Smooth muscle cell (in vitro differentiated cells): ENCODE data around the gene ASXL2. TPM values are rescaled to one million over a fixed set of nuclear protein-coding genes. Genes with fewer than 3 reads are reported as not detected.

ENCODE experiments used
- DNase-seq: peaks from one replicate; lab custom pipeline; 2025; ENCODE audit not compliant: unreplicated experiment; lab: John Stamatoyannopoulos, UW
- H2AFZ ChIP-seq: fragments of 200-600 bp; sonication (generic); 2 replicates; pipeline ENCODE4 v1.6.0; 2016; ENCODE audit warnings: antibody characterized with exemption, low read depth, mild to moderate bottlenecking
- H3F3A ChIP-seq: fragments of 200-600 bp; sonication (generic); 2 replicates; pipeline ENCODE4 v1.6.0; 2017; ENCODE audit warnings: antibody characterized with exemption, low read depth
- H3K27ac ChIP-seq: fragments of 200-600 bp; sonication (generic); 2 replicates; pipeline ENCODE4 v1.5.1; 2016; ENCODE audit warnings: low read depth, mild to moderate bottlenecking
- H3K27me3 ChIP-seq: fragments of 200-600 bp; sonication (generic); 2 replicates; pipeline ENCODE4 v1.6.1; 2016; ENCODE audit warnings: low read depth, mild to moderate bottlenecking
- H3K36me3 ChIP-seq: fragments of 200-600 bp; sonication (generic); 2 replicates; pipeline ENCODE4 v1.5.1; 2016; ENCODE audit warnings: low read depth
- H3K4me1 ChIP-seq: fragments of 200-600 bp; sonication (generic); 2 replicates; pipeline ENCODE4 v1.5.1; 2016; ENCODE audit warnings: low read depth
- H3K4me2 ChIP-seq: fragments of 200-600 bp; sonication (generic); 2 replicates; pipeline ENCODE4 v1.6.0; 2016; ENCODE audit warnings: mild to moderate bottlenecking
- H3K4me3 ChIP-seq: fragments of 200-600 bp; sonication (generic); 2 replicates; pipeline ENCODE4 v1.5.1; 2016; ENCODE audit warnings: mild to moderate bottlenecking
- H3K79me2 ChIP-seq: fragments of 200-600 bp; sonication (generic); 2 replicates; pipeline ENCODE4 v1.6.0; 2016; ENCODE audit warnings: low read depth, mild to moderate bottlenecking
- H3K9ac ChIP-seq: fragments of 200-600 bp; sonication (generic); 2 replicates; pipeline ENCODE4 v1.6.0; 2016; ENCODE audit warnings: low read depth
- H3K9me3 ChIP-seq: fragments of 200-600 bp; sonication (generic); replicated peaks from 2 replicates; pipeline ENCODE4 v1.5.1; 2016; ENCODE audit warnings: low read depth
- H4K20me1 ChIP-seq: fragments of 200-600 bp; sonication (generic); 2 replicates; pipeline ENCODE4 v1.6.0; 2016; ENCODE audit warnings: low read depth
- WGBS: methylation state at CpG from one replicate; pipeline ENCODE4 v1.1.7; 2016; ENCODE audit warnings: low lambda C conversion rate; 5-methylcytosine and 5-hydroxymethylcytosine counted together
- polyA plus RNA-seq: library from polyadenylated mRNA; unstranded; fragments of >200 nt; fragmentation: Nextera tagmentation; extraction: Ambion mirVana; gene quantifications from 2 replicates; pipeline ENCODE4 v1.2.1, GENCODE V29; 2016
- total RNA-seq: library from RNA; depleted of rRNA; stranded (reverse); fragments of >200 nt; gene quantifications from 2 replicates; pipeline ENCODE4 v1.2.3, GENCODE V29; 2014
- TF ChIP-seq, protein P1 (sequence below): fragments of 200-600 bp; sonication (generic); IDR thresholded peaks from 2 replicates; pipeline ENCODE4 v1.5.1; 2017; ENCODE audit warnings: borderline replicate concordance, mild to moderate bottlenecking, antibody characterized with exemption; ENCODE audit not compliant: insufficient read depth, poor library complexity, severe bottlenecking

The ASXL2 gene
- total and polyA plus RNA-seq, 2 experiments from 2014 or later, result 4.1 to 13.2 TPM

DNA sequence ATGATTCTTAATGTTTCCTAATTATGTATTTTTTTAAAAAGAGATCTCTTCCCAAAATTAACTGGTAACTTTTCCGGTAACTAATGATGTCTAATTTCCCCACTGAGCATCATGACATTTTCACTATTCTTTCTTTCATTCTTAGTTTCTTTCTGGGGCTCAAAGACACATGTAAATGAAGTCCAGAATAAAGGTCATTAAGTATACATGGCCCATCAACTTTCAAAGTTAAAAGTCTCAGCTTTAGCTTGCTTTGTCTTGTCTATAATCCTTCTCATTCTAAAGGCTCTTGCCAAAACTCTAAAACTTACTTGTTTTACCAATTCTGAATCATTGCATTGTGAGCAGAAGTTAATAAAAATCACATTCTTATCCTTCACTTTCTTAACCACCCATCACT is 53.6 kb downstream of the ASXL2 start:
- no peak overlapping the region for H3K9ac ChIP-seq
- no peaks in the 10 kb centered on the region for H3F3A ChIP-seq
- H3K4me1 ChIP-seq, result no peaks in the 10 kb centered on the region
- DNase-seq, result no peak
- WGBS, result 100% methylated on average over 1 of the region's 1 CpG
- H3K9me3 ChIP-seq, result no peaks in the 10 kb centered on the region
- H3K36me3 ChIP-seq, result no peaks in the 10 kb centered on the region
- H3K79me2 ChIP-seq, result peaks cover 19% of the 10 kb centered on the region
- no peak overlapping the region for H3K4me2 ChIP-seq
- no peak overlapping the region for H2AFZ ChIP-seq
- peaks cover 50% of the 10 kb centered on the region for H4K20me1 ChIP-seq
- no peak overlapping the region for H3K4me3 ChIP-seq
- TF ChIP-seq, protein P1, sequence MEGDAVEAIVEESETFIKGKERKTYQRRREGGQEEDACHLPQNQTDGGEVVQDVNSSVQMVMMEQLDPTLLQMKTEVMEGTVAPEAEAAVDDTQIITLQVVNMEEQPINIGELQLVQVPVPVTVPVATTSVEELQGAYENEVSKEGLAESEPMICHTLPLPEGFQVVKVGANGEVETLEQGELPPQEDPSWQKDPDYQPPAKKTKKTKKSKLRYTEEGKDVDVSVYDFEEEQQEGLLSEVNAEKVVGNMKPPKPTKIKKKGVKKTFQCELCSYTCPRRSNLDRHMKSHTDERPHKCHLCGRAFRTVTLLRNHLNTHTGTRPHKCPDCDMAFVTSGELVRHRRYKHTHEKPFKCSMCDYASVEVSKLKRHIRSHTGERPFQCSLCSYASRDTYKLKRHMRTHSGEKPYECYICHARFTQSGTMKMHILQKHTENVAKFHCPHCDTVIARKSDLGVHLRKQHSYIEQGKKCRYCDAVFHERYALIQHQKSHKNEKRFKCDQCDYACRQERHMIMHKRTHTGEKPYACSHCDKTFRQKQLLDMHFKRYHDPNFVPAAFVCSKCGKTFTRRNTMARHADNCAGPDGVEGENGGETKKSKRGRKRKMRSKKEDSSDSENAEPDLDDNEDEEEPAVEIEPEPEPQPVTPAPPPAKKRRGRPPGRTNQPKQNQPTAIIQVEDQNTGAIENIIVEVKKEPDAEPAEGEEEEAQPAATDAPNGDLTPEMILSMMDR, result no peak
- H3K27me3 ChIP-seq, result no peaks in the 10 kb centered on the region
- no peak overlapping the region for H3K27ac ChIP-seq

DNA sequence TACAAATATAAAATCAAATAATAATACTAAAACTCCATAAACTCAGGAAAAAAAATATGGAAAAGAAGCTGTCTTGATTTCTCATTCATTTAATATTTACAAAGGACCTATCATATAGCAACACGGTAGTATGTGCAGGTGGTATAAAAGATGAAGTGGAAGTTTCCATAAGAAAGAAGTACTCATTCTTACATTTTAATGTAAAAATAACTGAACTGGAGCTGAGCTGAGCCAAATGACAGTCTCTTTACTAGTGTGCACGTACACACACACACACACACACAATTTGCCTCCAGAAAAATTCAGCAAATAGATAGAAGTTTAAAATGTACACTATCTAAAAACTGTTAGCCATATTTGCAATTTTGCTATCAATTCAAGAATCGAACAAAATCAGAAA is 54.1 kb downstream of the ASXL2 start:
- no peak overlapping the region for H3K9ac ChIP-seq
- H2AFZ ChIP-seq, result no peak overlapping the region
- H3F3A ChIP-seq, result no peaks in the 10 kb centered on the region
- H3K4me2 ChIP-seq, result no peak overlapping the region
- H3K9me3 ChIP-seq, result no peaks in the 10 kb centered on the region
- H3K4me1 ChIP-seq, result no peaks in the 10 kb centered on the region
- no peaks in the 10 kb centered on the region for H3K36me3 ChIP-seq
- no peaks in the 10 kb centered on the region for H3K27me3 ChIP-seq
- WGBS, result over 99% methylated on average over 3 of the region's 3 CpGs
- DNase-seq, result no peak
- H4K20me1 ChIP-seq, result peaks cover 49% of the 10 kb centered on the region
- H3K4me3 ChIP-seq, result no peak overlapping the region
- TF ChIP-seq, protein P1, result no peak
- H3K27ac ChIP-seq, result no peak overlapping the region
- H3K79me2 ChIP-seq, result peaks cover 22% of the 10 kb centered on the region

DNA sequence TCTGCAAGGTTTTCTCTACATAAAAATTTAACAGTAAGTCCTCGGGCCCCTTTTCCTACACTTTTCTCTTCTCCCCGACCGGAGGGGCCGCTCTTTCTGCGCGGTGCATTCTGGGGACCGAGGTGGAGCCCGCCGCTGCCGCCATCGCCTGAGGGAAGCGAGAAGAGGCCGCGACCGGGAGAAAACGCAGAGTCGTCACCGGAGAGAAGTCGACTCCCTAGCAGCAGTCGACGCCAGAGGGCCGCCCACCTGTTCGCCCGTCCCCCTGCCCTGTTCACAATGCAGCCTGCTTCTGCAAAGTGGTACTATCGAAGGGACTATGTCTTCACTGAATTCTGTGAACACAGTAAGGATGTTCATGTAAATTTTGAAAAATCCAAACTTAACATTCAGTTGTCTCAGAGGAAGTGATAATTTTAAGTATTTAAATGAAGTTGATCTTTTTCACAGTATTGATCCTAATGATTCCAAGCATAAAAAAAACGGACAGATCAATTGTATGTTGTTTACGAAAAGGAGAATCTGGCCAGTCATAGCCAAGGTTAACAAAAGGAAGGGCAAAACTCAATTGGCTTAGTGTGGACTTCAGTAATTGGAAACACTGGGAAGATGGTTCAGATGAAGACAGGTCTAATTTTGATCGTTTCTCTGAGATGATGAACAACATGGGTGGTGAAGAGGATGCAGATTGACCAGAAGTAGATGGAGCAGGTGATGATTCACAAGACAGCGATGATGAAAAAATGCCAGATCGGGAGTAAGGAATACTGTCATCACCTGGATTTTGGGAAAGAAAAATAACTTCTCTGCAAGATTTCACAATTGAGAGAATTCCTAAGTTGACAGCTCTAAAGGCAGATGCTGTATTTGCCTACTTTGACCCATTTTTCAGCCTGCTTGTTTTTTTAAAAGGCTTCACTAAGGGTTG is 55.8 kb downstream of the ASXL2 start:
- Histone ChIP-seq H4K20me1 (peaks cover 54% of the 10 kb centered on the region), H3K27ac (no peak overlapping the region), H3K79me2 (peaks cover 16% of the 10 kb centered on the region), H3K9ac (no peak overlapping the region), H3K4me1 (no peaks in the 10 kb centered on the region), H3K4me3 (no peak overlapping the region), H2AFZ (no peak overlapping the region), H3F3A (no peaks in the 10 kb centered on the region), H3K4me2 (peak overlapping the region; percentile 18), H3K27me3 (no peaks in the 10 kb centered on the region), H3K36me3 (no peaks in the 10 kb centered on the region), H3K9me3 (no peaks in the 10 kb centered on the region)
- 73% methylated on average over 30 of the region's 30 CpGs for WGBS
- DNase-seq, result no peak
- TF ChIP-seq, protein P1, result no peak
